H4 (cell line): Measurements from ENCODE around the gene DUSP5. TPM values are rescaled to one million over a fixed set of nuclear protein-coding genes. Genes with fewer than 3 reads are reported as not detected.

Experiments used
- DNase-seq: peaks from one replicate; pipeline ENCODE4 v3.0.0-alpha.2; 2015; ENCODE audit warnings: low spot score
- total RNA-seq: library from RNA; depleted of rRNA; stranded (reverse); fragments of >200 nt; shearing (Covaris generic); gene quantifications from 2 replicates; pipeline ENCODE4 v1.2.3, GENCODE V29; 2014

The DUSP5 gene
- total RNA-seq, 1 experiment from 2014 or later = 10.5 TPM

GRCh38 chr10:110480387-110480786 lies 17.3 kb upstream of the DUSP5 start:
- DNase-seq = no peak

GRCh38 chr10:110481919-110482318 lies 15.8 kb upstream of the DUSP5 start:
- DNase-seq = no peak

- no peak for DNase-seq
These were observed 14.1 kb upstream of the DUSP5 start for GRCh38 chr10:110483633-110484032.

- no peak for DNase-seq
These were observed 12.2 kb upstream of the DUSP5 start for GRCh38 chr10:110485541-110485940.

GRCh38 chr10:110486680-110487410 lies 10.9 kb upstream of the DUSP5 start:
- no peak for DNase-seq

GRCh38 chr10:110487411-110488331 lies 10.0 kb upstream of the DUSP5 start:
- peak; percentile 35 for DNase-seq

GRCh38 chr10:110488332-110488681 lies 9.4 kb upstream of the DUSP5 start:
- no peak for DNase-seq

GRCh38 chr10:110488940-110489339 lies 8.8 kb upstream of the DUSP5 start:
- no peak for DNase-seq

GRCh38 chr10:110490640-110491039 lies 7.1 kb upstream of the DUSP5 start:
- no peak for DNase-seq

GRCh38 chr10:110491346-110491745 lies 6.4 kb upstream of the DUSP5 start:
- DNase-seq = no peak

- no peak for DNase-seq
These were observed 5.5 kb upstream of the DUSP5 start for GRCh38 chr10:110492069-110492822.

- no peak for DNase-seq
These were observed 3.8 kb upstream of the DUSP5 start for GRCh38 chr10:110493832-110494426.

GRCh38 chr10:110494532-110494931 lies 3.2 kb upstream of the DUSP5 start:
- DNase-seq = no peak

- DNase-seq = peak; percentile 44
These were observed 1.8 kb upstream of the DUSP5 start for GRCh38 chr10:110495731-110496552.

- no peak for DNase-seq
These were observed 912 bp upstream of the DUSP5 start for GRCh38 chr10:110496553-110497437.

GRCh38 chr10:110498087-110498981 lies 627 bp downstream of the DUSP5 start:
- no peak for DNase-seq

GRCh38 chr10:110498982-110499795 lies 1.5 kb downstream of the DUSP5 start:
- DNase-seq = peak; percentile 44
